ENCODE results near the gene SLC38A10. TPM values are rescaled to one million over a fixed set of nuclear protein-coding genes. Genes with fewer than 3 reads are reported as not detected.

Gene SLC38A10
- total RNA-seq, 1 experiment from 2014 or later: 109 TPM

DNA sequence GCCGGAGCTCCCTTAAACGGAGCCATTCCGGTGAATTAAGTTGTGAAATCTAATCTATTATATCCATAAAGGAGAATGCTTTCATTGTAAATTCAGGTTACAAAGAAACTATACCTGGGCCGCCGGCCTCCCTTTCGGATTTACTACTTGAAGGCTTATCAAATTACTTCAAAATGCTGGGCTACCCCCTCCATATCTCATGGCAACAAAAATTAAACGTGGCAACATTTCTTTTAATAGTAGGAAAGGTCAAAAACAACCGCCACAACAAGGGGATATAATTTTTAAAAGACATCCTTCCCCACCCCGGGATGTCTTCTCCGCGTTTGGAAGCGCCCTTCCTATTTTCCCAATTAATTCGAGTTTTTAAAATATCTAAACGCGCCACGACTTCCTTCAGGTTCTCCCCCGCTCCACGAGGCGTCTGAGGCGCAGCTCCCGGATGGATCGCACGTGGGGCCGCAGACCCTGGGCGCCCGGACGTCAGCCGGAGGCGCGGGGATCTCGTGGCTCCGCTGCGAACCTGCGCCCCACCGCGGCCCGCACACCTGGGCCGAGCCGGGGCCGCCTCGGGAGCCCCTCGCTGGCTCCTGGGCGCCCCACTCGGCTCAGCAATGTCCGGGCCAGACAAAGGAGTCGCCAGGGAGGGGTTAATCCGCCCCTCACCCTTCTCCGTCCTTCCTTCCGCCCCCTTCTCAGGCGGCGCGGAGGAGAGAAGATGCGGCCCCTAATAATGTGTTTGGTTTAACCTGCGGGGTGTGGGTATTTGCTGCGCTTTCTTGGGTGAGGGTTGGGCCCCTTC is 47.4 kb upstream of the SLC38A10 start:
- Histone ChIP-seq H3K9ac (ENCODE audit: low read length) (no peak overlapping the region), H3K79me2 (ENCODE audit: insufficient read depth, low read length) (peaks cover 44% of the 10 kb centered on the region), H3K4me1 (ENCODE audit: control insufficient read depth in 1 of 2, insufficient read depth in 2 of 2, low read length in 2 of 2) (peaks cover 32 to 60% of the 10 kb centered on the region in 2 experiments), H2AFZ (ENCODE audit: low read depth, low read length, poor library complexity, severe bottlenecking) (no peak overlapping the region), H3K4me3 (replicated peaks in 1 of 2; ENCODE audit: low read depth in 1 of 2, low read length in 2 of 2) (no peak overlapping the region), H3K4me2 (ENCODE audit: low read length) (no peak overlapping the region), H3K9me3 (ENCODE audit: control insufficient read depth in 1 of 2, insufficient read depth in 1 of 2, low read depth in 1 of 2, low read length in 2 of 2) (no peaks in the 10 kb centered on the region), H3K9me2 (ENCODE audit: insufficient read depth) (no peaks in the 10 kb centered on the region), H4K20me1 (ENCODE audit: insufficient read depth) (no peaks in the 10 kb centered on the region), H3K27me3 (ENCODE audit: insufficient read depth, low read length) (no peaks in the 10 kb centered on the region), H3K27ac (ENCODE audit: low read depth, low read length) (peak overlapping the region; percentile 97; the same call in 1 of the 2 replicates), H3K36me3 (ENCODE audit: control insufficient read depth in 1 of 2, insufficient read depth in 2 of 2, low read length in 2 of 2) (no peaks in the 10 kb centered on the region; a peak in 1 of 4 replicates)
- RAD21 ChIA-PET (ENCODE audit: low non-redundant PET in 1 of 2, low total read pairs in 2 of 2, uncharacterized antibody in 2 of 2, unreplicated experiment in 2 of 2): no interaction called here
- intact Hi-C loops (cut with micrococcal nuclease): no loop called here
- DNase-seq (ENCODE audit: low read depth, low spot score) (no peak), ATAC-seq (no peak)
- CTCF ChIA-PET: no interaction called here
- POLR2A ChIA-PET: no interaction called here
- BruUV-seq (replicated peaks): no TSS peak
- TF ChIP-seq POLR2A (IDR thresholded peaks at IDR 0.05; ENCODE audit: borderline replicate concordance, extremely low read depth, insufficient read depth, insufficient read length) (no peak), EZH2phosphoT487 (IDR thresholded peaks at IDR 0.05; ENCODE audit: borderline replicate concordance) (no peak), POLR2AphosphoS5 (IDR thresholded peaks at IDR 0.05; ENCODE audit: low read depth, low read length) (no peak), YY1 (IDR thresholded peaks at IDR 0.05; ENCODE audit: extremely low read depth, insufficient replicate concordance, low read depth, low read length) (no peak), CBX3 (IDR thresholded peaks at IDR 0.05; ENCODE audit: low read depth) (no peak)
- TF ChIP-seq, protein P1, sequence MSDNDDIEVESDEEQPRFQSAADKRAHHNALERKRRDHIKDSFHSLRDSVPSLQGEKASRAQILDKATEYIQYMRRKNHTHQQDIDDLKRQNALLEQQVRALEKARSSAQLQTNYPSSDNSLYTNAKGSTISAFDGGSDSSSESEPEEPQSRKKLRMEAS (IDR thresholded peaks at IDR 0.05): no peak
- TF ChIP-seq, protein P2, sequence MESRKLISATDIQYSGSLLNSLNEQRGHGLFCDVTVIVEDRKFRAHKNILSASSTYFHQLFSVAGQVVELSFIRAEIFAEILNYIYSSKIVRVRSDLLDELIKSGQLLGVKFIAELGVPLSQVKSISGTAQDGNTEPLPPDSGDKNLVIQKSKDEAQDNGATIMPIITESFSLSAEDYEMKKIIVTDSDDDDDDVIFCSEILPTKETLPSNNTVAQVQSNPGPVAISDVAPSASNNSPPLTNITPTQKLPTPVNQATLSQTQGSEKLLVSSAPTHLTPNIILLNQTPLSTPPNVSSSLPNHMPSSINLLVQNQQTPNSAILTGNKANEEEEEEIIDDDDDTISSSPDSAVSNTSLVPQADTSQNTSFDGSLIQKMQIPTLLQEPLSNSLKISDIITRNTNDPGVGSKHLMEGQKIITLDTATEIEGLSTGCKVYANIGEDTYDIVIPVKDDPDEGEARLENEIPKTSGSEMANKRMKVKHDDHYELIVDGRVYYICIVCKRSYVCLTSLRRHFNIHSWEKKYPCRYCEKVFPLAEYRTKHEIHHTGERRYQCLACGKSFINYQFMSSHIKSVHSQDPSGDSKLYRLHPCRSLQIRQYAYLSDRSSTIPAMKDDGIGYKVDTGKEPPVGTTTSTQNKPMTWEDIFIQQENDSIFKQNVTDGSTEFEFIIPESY (IDR thresholded peaks at IDR 0.05; ENCODE audit: extremely low read depth, insufficient replicate concordance, low read length): no peak
